ENCODE measurements around the gene SPTB.

Gene SPTB

DNA sequence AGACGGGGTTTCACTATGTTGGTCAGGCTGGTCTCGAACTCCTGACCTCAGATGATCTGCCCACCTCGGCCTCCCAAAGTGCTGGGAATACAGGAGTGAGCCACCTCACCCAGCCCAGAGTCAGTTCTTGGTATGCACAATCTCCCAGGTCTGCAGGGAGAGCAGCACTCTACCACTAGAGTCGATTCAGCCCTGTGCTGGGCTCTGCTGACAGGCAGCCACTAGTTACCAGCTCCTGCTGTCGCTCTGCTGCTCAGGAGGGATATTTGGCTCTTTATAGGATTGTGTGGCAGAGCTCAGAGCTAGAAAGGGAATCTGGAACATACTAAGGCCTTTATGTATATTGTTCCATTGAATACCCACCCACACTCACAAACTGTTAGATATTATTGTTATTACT is 44.3 kb downstream of the SPTB start:
- Histone ChIP-seq H3K27me3 (no peaks in the 10 kb centered on the region; the same call in none of the 2 replicates), H3K4me3 (ENCODE audit: low read depth, low read length) (no peak overlapping the region), H3K4me1 (no peaks in the 10 kb centered on the region), H3K36me3 (no peaks in the 10 kb centered on the region), H3K9me3 (no peaks in the 10 kb centered on the region)
- no peak for DNase-seq
- TF ChIP-seq, protein P1, sequence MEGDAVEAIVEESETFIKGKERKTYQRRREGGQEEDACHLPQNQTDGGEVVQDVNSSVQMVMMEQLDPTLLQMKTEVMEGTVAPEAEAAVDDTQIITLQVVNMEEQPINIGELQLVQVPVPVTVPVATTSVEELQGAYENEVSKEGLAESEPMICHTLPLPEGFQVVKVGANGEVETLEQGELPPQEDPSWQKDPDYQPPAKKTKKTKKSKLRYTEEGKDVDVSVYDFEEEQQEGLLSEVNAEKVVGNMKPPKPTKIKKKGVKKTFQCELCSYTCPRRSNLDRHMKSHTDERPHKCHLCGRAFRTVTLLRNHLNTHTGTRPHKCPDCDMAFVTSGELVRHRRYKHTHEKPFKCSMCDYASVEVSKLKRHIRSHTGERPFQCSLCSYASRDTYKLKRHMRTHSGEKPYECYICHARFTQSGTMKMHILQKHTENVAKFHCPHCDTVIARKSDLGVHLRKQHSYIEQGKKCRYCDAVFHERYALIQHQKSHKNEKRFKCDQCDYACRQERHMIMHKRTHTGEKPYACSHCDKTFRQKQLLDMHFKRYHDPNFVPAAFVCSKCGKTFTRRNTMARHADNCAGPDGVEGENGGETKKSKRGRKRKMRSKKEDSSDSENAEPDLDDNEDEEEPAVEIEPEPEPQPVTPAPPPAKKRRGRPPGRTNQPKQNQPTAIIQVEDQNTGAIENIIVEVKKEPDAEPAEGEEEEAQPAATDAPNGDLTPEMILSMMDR (IDR thresholded peaks at IDR 0.05; ENCODE audit: low read depth, low read length) = no peak

DNA sequence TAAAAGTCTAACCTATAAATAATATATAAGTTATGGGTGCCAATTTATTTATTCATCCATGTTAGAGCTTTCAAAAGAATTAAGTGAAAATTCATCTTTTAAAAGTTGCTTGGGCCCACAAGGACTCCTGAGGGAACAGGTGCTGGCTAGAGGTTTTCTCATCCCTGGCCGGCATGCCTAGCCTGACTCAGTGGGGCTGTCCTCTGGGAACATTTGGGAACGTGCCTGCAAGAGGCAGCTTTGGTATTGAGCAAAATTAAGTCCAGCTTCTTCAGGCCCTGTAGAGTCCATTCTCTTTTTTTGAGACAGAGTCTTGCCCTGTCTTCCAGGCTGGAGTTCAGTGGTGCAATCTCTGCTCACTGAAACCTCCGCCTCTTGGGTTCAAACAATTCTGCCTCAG is 44.7 kb downstream of the SPTB start:
- TF ChIP-seq, protein P1 (IDR thresholded peaks at IDR 0.05; ENCODE audit: low read depth, low read length) = no peak
- H3K27me3 ChIP-seq = no peaks in the 10 kb centered on the region; the same call in 1 of the 2 replicates
- no peaks in the 10 kb centered on the region for H3K36me3 ChIP-seq
- no peak for DNase-seq
- H3K4me1 ChIP-seq = no peaks in the 10 kb centered on the region
- no peaks in the 10 kb centered on the region for H3K9me3 ChIP-seq
- no peak overlapping the region for H3K4me3 ChIP-seq (ENCODE audit: low read depth, low read length)

GRCh38 chr14:64831419-64831818 is 48.3 kb downstream of the SPTB start:
- Histone ChIP-seq H3K4me1 (no peaks in the 10 kb centered on the region), H3K9me3 (no peaks in the 10 kb centered on the region), H3K36me3 (no peaks in the 10 kb centered on the region), H3K4me3 (ENCODE audit: low read depth, low read length) (no peak overlapping the region), H3K27me3 (no peaks in the 10 kb centered on the region; the same call in 1 of the 2 replicates)
- TF ChIP-seq, protein P1 (IDR thresholded peaks at IDR 0.05; ENCODE audit: low read depth, low read length) = no peak
- no peak for DNase-seq

DNA sequence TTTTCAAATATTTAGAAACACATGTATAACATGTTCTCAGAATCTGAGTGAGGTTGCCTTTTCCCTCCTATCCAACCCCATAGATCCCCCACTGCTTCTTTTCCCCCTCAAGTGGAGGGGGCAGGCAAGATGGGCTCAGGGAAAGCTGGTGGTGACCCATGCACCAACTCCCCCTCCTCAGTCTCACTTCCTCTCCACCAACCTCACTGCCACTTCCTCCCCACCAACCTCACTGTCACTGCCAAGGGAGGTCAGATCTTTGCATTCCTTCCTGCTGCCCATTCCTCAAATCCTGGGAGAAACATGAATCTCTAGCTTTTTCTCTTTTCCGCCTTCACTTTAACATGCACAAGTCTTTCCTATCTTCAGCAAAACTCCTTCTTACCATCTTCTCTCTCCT is 48.7 kb downstream of the SPTB start:
- Histone ChIP-seq H3K9me3 (no peaks in the 10 kb centered on the region), H3K4me3 (ENCODE audit: low read depth, low read length) (no peak overlapping the region), H3K4me1 (no peaks in the 10 kb centered on the region), H3K36me3 (no peaks in the 10 kb centered on the region), H3K27me3 (no peaks in the 10 kb centered on the region; the same call in 1 of the 2 replicates)
- DNase-seq = no peak
- TF ChIP-seq, protein P1 (IDR thresholded peaks at IDR 0.05; ENCODE audit: low read depth, low read length) = no peak

DNA sequence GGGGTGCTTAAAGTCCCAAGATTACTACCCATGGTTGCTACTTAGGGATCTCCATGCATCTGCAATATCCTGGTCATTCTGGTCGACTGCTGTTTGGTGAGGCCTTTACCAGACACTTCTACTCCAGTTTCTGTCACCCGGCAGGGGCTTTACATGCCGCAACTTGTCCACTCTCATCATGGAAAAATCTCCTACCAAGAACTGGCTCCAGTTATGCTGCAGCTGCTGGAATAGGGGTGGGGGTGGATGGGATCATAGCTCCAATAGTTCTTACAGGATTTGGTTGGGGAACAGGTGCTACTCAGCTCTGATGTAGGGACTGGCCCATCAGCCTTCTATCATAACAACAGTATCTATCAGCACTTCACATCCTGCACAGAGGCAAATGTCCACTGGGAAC is 51.6 kb downstream of the SPTB start:
- no peak for DNase-seq
- Histone ChIP-seq H3K4me3 (ENCODE audit: low read depth, low read length) (no peak overlapping the region), H3K27me3 (no peaks in the 10 kb centered on the region; the same call in 1 of the 2 replicates), H3K4me1 (no peaks in the 10 kb centered on the region), H3K9me3 (no peaks in the 10 kb centered on the region), H3K36me3 (no peaks in the 10 kb centered on the region)
- TF ChIP-seq, protein P1 (IDR thresholded peaks at IDR 0.05; ENCODE audit: low read depth, low read length) = no peak

DNA sequence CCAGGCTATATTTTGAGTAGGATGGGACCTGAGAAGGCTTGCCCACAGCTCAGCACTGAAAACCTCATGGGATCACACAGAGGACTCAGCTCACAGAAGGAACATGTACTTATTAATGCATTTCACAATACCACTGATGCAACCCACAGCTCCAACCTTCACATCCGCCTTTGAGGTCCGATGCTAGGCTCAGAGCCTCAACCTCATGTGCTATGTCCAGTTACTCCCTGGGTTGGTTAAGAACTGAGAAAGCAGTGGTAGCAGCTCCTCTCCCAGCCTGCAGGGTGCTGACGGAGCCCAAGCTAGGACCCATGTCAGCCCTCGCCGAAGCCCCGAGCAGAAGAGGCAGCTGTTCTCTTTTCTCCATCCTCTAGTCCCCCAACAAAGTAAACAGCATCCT is 52.9 kb downstream of the SPTB start:
- Histone ChIP-seq H3K4me3 (ENCODE audit: low read depth, low read length) (no peak overlapping the region), H3K4me1 (0 out of 2 replicates have a peak, but pooled peaks cover 3% of the 10 kb centered on the region), H3K36me3 (no peaks in the 10 kb centered on the region), H3K9me3 (no peaks in the 10 kb centered on the region), H3K27me3 (no peaks in the 10 kb centered on the region; the same call in 1 of the 2 replicates)
- TF ChIP-seq, protein P1 (IDR thresholded peaks at IDR 0.05; ENCODE audit: low read depth, low read length) = no peak
- no peak for DNase-seq

Measured in BE2C (cell line).